Keratinocyte (primary cell): ENCODE results near the gene BRIP1.

Experiments
- EZH2 ChIP-seq: IDR thresholded peaks from one replicate; pipeline ENCODE4 v1.6.1; 2012; ENCODE audit warnings: inconsistent platforms, mild to moderate bottlenecking, low read length, moderate library complexity
- TF ChIP-seq, protein P1 (sequence below), 3 experiments: IDR thresholded peaks in 1 of 3; conservative IDR thresholded peaks in 1 of 3; optimal IDR thresholded peaks in 1 of 3; 2 replicates in 2 of 3; 3 replicates in 1 of 3; pipeline versions ENCODE3 to v1.5.1; 2011; ENCODE audit warnings: low read length in 3 of 3, mild to moderate bottlenecking in 3 of 3, moderate library complexity in 2 of 3, control low read depth in 1 of 3, inconsistent platforms in 1 of 3; ENCODE audit not compliant: insufficient read depth in 2 of 3; ENCODE audit errors: extremely low read depth in 1 of 3

DNA sequence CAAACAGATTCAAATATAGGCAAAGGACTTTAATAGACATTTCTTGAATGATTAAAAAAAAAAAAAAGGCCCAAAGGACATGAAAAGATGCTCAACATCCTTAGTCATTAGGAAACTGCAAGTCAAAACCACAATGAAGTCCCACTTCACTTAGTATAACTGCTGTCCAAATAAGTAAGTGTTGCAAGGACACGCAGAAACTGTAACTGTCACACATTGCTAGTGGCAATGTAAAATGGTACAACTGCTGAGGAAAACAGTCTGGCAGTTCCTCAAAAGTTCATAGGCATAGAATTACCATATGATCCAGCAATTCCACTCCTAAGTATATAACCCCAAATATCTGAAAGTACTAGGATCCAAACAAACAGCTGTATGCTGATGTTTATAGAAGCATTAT lies 112.7 kb downstream of the BRIP1 start:
- TF ChIP-seq, protein P1, sequence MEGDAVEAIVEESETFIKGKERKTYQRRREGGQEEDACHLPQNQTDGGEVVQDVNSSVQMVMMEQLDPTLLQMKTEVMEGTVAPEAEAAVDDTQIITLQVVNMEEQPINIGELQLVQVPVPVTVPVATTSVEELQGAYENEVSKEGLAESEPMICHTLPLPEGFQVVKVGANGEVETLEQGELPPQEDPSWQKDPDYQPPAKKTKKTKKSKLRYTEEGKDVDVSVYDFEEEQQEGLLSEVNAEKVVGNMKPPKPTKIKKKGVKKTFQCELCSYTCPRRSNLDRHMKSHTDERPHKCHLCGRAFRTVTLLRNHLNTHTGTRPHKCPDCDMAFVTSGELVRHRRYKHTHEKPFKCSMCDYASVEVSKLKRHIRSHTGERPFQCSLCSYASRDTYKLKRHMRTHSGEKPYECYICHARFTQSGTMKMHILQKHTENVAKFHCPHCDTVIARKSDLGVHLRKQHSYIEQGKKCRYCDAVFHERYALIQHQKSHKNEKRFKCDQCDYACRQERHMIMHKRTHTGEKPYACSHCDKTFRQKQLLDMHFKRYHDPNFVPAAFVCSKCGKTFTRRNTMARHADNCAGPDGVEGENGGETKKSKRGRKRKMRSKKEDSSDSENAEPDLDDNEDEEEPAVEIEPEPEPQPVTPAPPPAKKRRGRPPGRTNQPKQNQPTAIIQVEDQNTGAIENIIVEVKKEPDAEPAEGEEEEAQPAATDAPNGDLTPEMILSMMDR (optimal IDR thresholded peaks at IDR 0.05 in 1 of 3, IDR thresholded peaks at IDR 0.05 in 1 of 3, conservative IDR thresholded peaks at IDR 0.05 in 1 of 3; ENCODE audit: extremely low read depth in 1 of 3, insufficient read depth in 2 of 3, low read length in 3 of 3) = no peak
- no peak for TF ChIP-seq EZH2
